Trophoblast cell (in vitro differentiated cells and primary cell): ENCODE data around the gene NCAPD3.

Source experiments
- DNase-seq, 2 donors: peaks; one replicate each; pipeline ENCODE4 v3.0.0-alpha.2; 2016
- H2AFZ ChIP-seq: 2 replicates; pipeline ENCODE4 v1.6.1; 2013; ENCODE audit warnings: low read length, moderate library complexity, mild to moderate bottlenecking; ENCODE audit not compliant: insufficient read depth, poor library complexity
- H2AK5ac ChIP-seq: 2 replicates; pipeline ENCODE4 v1.6.1; 2013; ENCODE audit warnings: mild to moderate bottlenecking, low read length
- H2BK120ac ChIP-seq: 2 replicates; pipeline ENCODE4 v1.6.1; 2013; ENCODE audit warnings: low read length, mild to moderate bottlenecking, moderate library complexity; ENCODE audit not compliant: insufficient read depth, poor library complexity
- H2BK12ac ChIP-seq: 2 replicates; pipeline ENCODE4 v1.6.1; 2013; ENCODE audit warnings: mild to moderate bottlenecking, low read length, moderate library complexity
- H2BK5ac ChIP-seq: 2 replicates; pipeline ENCODE4 v1.6.1; 2013; ENCODE audit warnings: low read length, low read depth, moderate library complexity, mild to moderate bottlenecking; ENCODE audit not compliant: poor library complexity
- H3K14ac ChIP-seq: 2 replicates; pipeline ENCODE4 v1.6.1; 2013; ENCODE audit warnings: mild to moderate bottlenecking, low read length
- H3K18ac ChIP-seq: 2 replicates; pipeline ENCODE4 v1.6.1; 2013; ENCODE audit warnings: mild to moderate bottlenecking, low read length
- H3K23ac ChIP-seq: 2 replicates; pipeline ENCODE4 v1.6.1; 2013; ENCODE audit warnings: low read length
- H3K27ac ChIP-seq: 2 replicates; pipeline ENCODE4 v1.5.1; 2013; ENCODE audit warnings: low read depth, mild to moderate bottlenecking, inconsistent platforms, low read length, moderate library complexity
- H3K27me3 ChIP-seq: 2 replicates; pipeline ENCODE4 v1.6.1; 2013; ENCODE audit warnings: inconsistent platforms, mild to moderate bottlenecking, low read length, moderate library complexity; ENCODE audit not compliant: insufficient read depth
- H3K36me3 ChIP-seq, 2 experiments: 1 replicate in 1 of 2; 2 replicates in 1 of 2; pipeline ENCODE4 v1.6.1; 2013; ENCODE audit warnings: low read length in 2 of 2, mild to moderate bottlenecking in 2 of 2, moderate library complexity in 1 of 2; ENCODE audit not compliant: insufficient read depth in 2 of 2, control insufficient read depth in 1 of 2
- H3K4ac ChIP-seq: 2 replicates; pipeline ENCODE4 v1.6.1; 2013; ENCODE audit warnings: low read depth, mild to moderate bottlenecking, low read length, moderate library complexity
- H3K4me1 ChIP-seq, 2 experiments: 1 replicate in 1 of 2; 2 replicates in 1 of 2; pipeline ENCODE4 v1.6.1; 2013; ENCODE audit warnings: low read length in 2 of 2, mild to moderate bottlenecking in 2 of 2, moderate library complexity in 1 of 2; ENCODE audit not compliant: insufficient read depth in 2 of 2, control insufficient read depth in 1 of 2
- H3K4me2 ChIP-seq: 2 replicates; pipeline ENCODE4 v1.6.1; 2013; ENCODE audit warnings: inconsistent platforms, mild to moderate bottlenecking, low read length, moderate library complexity
- H3K4me3 ChIP-seq: 2 replicates; pipeline ENCODE4 v1.5.1; 2013; ENCODE audit warnings: mild to moderate bottlenecking, low read depth, low read length, inconsistent platforms
- H3K79me1 ChIP-seq: one replicate; pipeline ENCODE4 v1.6.1; 2013; ENCODE audit warnings: low read length
- H3K79me2 ChIP-seq: 2 replicates; pipeline ENCODE4 v1.6.1; 2013; ENCODE audit warnings: low read length, mild to moderate bottlenecking; ENCODE audit not compliant: control insufficient read depth, insufficient read depth, poor library complexity
- H3K9ac ChIP-seq: 2 replicates; pipeline ENCODE4 v1.6.1; 2013; ENCODE audit warnings: mild to moderate bottlenecking, low read length
- H3K9me3 ChIP-seq: 2 replicates; pipeline ENCODE4 v1.6.1; 2013; ENCODE audit warnings: low read depth, mild to moderate bottlenecking, control low read depth, inconsistent platforms, low read length; ENCODE audit not compliant: insufficient read depth
- H4K12ac ChIP-seq: 2 replicates; pipeline ENCODE4 v1.6.1; 2013; ENCODE audit warnings: low read depth, mild to moderate bottlenecking, low read length, moderate library complexity
- H4K8ac ChIP-seq: 2 replicates; pipeline ENCODE4 v1.6.1; 2013; ENCODE audit warnings: low read depth, mild to moderate bottlenecking, low read length, moderate library complexity
- H4K91ac ChIP-seq: one replicate; pipeline ENCODE4 v1.6.1; 2013; ENCODE audit warnings: low read depth, mild to moderate bottlenecking, low read length, moderate library complexity
- WGBS: extraction: QIAGEN DNeasy Blood & Tissue Kit; methylation state at CpG from one replicate; pipeline ENCODE4 v1.1.7; 2013; ENCODE audit warnings: missing lambda C conversion rate; ENCODE audit not compliant: insufficient read length, insufficient coverage; ENCODE audit errors: extremely low coverage; 5-methylcytosine and 5-hydroxymethylcytosine counted together

NCAPD3 gene

DNA sequence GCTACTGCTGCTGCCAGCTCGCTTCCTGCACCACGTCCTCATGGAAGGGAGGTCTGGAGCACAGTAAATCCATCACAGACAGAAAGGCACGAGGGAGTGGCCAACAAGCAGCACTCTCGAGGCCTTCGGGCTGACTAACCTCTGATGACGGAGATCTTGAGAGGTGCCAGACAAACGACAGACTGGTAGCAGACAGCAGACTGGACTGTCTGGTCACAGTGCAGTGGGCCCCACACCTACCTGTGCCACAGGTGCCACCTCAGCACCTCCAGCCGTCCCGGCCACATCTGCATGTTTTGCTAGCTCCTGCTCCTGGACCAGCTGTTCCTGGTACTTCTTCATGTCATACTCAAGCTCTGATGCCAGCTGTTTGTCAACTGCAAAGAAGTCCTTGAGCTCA lies 64.1 kb downstream of the NCAPD3 start:
- H3K14ac ChIP-seq, result no peak overlapping the region
- no peak overlapping the region for H3K27ac ChIP-seq
- peaks cover 7% of the 10 kb centered on the region for H3K9me3 ChIP-seq
- no peak overlapping the region for H4K12ac ChIP-seq
- no peak overlapping the region for H3K4ac ChIP-seq
- H3K36me3 ChIP-seq, result peaks cover 43 to 58% of the 10 kb centered on the region in 2 experiments
- H3K27me3 ChIP-seq, result no peaks in the 10 kb centered on the region
- no peaks in the 10 kb centered on the region for H3K79me2 ChIP-seq
- H3K18ac ChIP-seq, result no peak overlapping the region
- no peak overlapping the region for H2BK5ac ChIP-seq
- no peak overlapping the region for H3K4me3 ChIP-seq
- no peaks in the 10 kb centered on the region for H3K79me1 ChIP-seq
- no peak overlapping the region for H2BK120ac ChIP-seq
- no peak overlapping the region for H2BK12ac ChIP-seq
- H3K4me1 ChIP-seq, result no peaks in the 10 kb centered on the region
- no peak for DNase-seq
- H4K91ac ChIP-seq, result no peak overlapping the region
- H2AK5ac ChIP-seq, result no peak overlapping the region
- no CpG with 5 or more reads among the region's 9 CpGs for WGBS
- no peak overlapping the region for H3K9ac ChIP-seq
- no peak overlapping the region for H3K23ac ChIP-seq
- H4K8ac ChIP-seq, result no peak overlapping the region
- H2AFZ ChIP-seq, result no peak overlapping the region
- H3K4me2 ChIP-seq, result no peak overlapping the region

DNA sequence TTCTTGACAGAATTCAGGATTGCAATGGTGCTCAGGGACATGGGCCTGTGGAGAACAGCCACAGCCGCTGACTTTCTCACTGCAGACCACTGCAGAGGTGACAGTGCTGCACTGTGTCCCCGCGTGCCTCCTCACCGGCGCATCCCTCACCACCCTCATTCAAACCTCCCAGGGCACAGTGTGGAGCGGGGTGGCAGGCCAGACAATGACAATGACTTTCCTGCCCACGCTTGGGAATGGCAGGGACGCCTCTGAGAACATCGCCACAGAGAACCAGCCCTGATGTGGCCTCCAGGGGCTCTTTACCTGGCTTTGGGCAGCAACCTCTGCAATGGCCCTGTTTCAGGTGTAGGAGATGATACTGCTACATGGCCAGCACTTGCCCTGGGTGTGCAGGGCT lies 65.7 kb downstream of the NCAPD3 start:
- H3K4me2 ChIP-seq, result no peak overlapping the region
- H2AFZ ChIP-seq, result no peak overlapping the region
- no peaks in the 10 kb centered on the region for H3K9me3 ChIP-seq
- H3K23ac ChIP-seq, result no peak overlapping the region
- H4K8ac ChIP-seq, result no peak overlapping the region
- no peak for DNase-seq
- H3K27me3 ChIP-seq, result no peaks in the 10 kb centered on the region
- no CpG with 5 or more reads among the region's 9 CpGs for WGBS
- H2AK5ac ChIP-seq, result no peak overlapping the region
- no peak overlapping the region for H4K12ac ChIP-seq
- no peak overlapping the region for H3K14ac ChIP-seq
- no peak overlapping the region for H2BK12ac ChIP-seq
- no peak overlapping the region for H2BK5ac ChIP-seq
- H3K18ac ChIP-seq, result no peak overlapping the region
- H3K36me3 ChIP-seq, result peaks cover 50 to 66% of the 10 kb centered on the region in 2 experiments
- H3K4me1 ChIP-seq, result no peaks in the 10 kb centered on the region
- H4K91ac ChIP-seq, result no peak overlapping the region
- no peaks in the 10 kb centered on the region for H3K79me1 ChIP-seq
- H2BK120ac ChIP-seq, result no peak overlapping the region
- H3K9ac ChIP-seq, result no peak overlapping the region
- no peak overlapping the region for H3K4ac ChIP-seq
- H3K4me3 ChIP-seq, result no peak overlapping the region
- H3K27ac ChIP-seq, result no peak overlapping the region
- H3K79me2 ChIP-seq, result no peaks in the 10 kb centered on the region

DNA sequence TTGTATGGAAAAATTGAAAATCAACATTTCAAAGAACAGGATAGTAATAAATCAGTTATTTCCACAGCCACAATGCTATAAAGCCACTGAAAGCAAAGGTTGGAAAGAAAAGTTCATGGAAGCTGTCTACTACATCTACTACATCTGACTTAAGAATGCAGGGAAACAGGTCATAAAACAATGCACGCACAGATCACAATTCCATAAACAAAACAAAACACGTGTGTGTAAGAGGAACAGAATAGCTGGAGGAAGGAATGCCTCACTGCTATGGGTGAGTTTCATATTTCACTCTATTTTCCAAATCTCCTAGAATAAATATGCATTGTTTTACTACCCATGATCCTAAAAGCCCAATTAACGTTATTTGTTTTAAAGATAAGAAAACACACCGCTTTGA lies 66.3 kb downstream of the NCAPD3 start:
- no peaks in the 10 kb centered on the region for H3K27me3 ChIP-seq
- H3K4me3 ChIP-seq, result no peak overlapping the region
- no CpG with 5 or more reads among the region's 4 CpGs for WGBS
- H3K79me1 ChIP-seq, result no peaks in the 10 kb centered on the region
- peak in 1 of 2 donors; percentile 80 for DNase-seq
- no peak overlapping the region for H3K4me2 ChIP-seq
- H4K12ac ChIP-seq, result no peak overlapping the region
- H3K36me3 ChIP-seq, result peaks cover 52 to 66% of the 10 kb centered on the region in 2 experiments
- H3K27ac ChIP-seq, result no peak overlapping the region
- no peak overlapping the region for H2BK12ac ChIP-seq
- no peak overlapping the region for H3K9ac ChIP-seq
- H3K4ac ChIP-seq, result no peak overlapping the region
- H2BK5ac ChIP-seq, result no peak overlapping the region
- no peaks in the 10 kb centered on the region for H3K9me3 ChIP-seq
- H2AK5ac ChIP-seq, result no peak overlapping the region
- H3K79me2 ChIP-seq, result no peaks in the 10 kb centered on the region
- no peak overlapping the region for H4K8ac ChIP-seq
- no peak overlapping the region for H2BK120ac ChIP-seq
- no peak overlapping the region for H2AFZ ChIP-seq
- no peak overlapping the region for H3K18ac ChIP-seq
- no peak overlapping the region for H4K91ac ChIP-seq
- no peak overlapping the region for H3K23ac ChIP-seq
- no peaks in the 10 kb centered on the region for H3K4me1 ChIP-seq
- no peak overlapping the region for H3K14ac ChIP-seq

DNA sequence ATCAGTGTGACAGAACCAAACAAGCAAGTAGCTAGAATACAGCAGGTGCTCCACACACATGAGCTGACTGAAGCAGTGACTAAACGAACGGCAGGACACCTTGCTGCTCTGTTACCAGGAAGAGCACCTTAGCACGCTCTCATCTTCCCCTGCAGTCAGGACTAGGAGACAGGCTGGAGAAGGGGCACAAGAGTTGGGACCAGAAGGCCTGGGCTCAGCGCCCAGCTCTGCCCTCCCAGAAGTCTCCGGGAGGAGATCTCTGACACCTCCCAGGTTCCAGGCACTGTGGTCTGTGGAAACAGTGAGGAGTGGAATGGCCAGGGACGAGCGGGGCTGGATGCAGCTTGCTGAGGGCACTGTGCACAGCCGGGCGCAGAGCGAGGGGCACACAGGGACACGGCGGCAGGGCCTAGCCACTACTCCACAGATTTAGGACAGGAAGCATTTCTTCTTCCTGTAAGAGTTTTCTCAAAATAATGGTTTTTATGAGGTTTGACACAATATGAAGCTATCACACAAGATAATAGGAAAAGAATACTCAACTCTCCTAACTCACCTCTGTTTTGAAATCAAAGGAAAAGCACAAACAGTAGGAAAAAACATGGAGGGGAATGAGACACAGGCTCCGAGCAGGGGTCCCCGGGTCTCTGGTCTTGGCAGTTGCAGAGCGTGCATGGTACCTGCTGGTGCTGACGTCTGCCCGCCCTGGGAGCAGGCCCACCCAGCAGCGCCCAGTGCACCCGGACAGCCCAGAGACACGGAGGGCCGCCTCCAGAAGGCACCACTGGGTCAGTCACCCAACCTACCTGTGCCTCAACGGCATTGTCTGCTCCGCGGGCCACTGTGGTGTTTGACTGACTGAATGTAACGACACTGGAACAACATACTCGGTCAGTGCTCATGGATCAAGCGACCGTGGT lies 67.6 kb downstream of the NCAPD3 start:
- Histone ChIP-seq H2AK5ac (no peak overlapping the region), H3K9me3 (no peaks in the 10 kb centered on the region), H3K4me2 (no peak overlapping the region), H3K4me1 (no peaks in the 10 kb centered on the region), H4K12ac (no peak overlapping the region), H3K36me3 (peaks cover 52 to 66% of the 10 kb centered on the region in 2 experiments), H2BK120ac (no peak overlapping the region), H2BK12ac (no peak overlapping the region), H3K9ac (no peak overlapping the region), H2BK5ac (no peak overlapping the region), H3K79me1 (no peaks in the 10 kb centered on the region), H4K8ac (no peak overlapping the region), H2AFZ (no peak overlapping the region), H3K27me3 (no peaks in the 10 kb centered on the region), H4K91ac (no peak overlapping the region), H3K4me3 (no peak overlapping the region), H3K23ac (no peak overlapping the region), H3K14ac (no peak overlapping the region), H3K4ac (no peak overlapping the region), H3K18ac (no peak overlapping the region), H3K27ac (no peak overlapping the region), H3K79me2 (no peaks in the 10 kb centered on the region)
- no peak for DNase-seq
- WGBS, result no CpG with 5 or more reads among the region's 28 CpGs
